Measurements from ENCODE around the gene MACO1. TPM values are rescaled to one million over a fixed set of nuclear protein-coding genes. Genes with fewer than 3 reads are reported as not detected.

The MACO1 gene
- total RNA-seq, 2 experiments from 2014 or later: 17.1 to 18.0 TPM

- Mint-ChIP-seq H3K4me1 (ENCODE audit: low read depth) (peaks cover 6% of the 10 kb centered on the region), H3K27ac (no peak overlapping the region), H3K36me3 (ENCODE audit: low read depth) (no peaks in the 10 kb centered on the region), H3K4me3 (no peak overlapping the region), H3K27me3 (no peaks in the 10 kb centered on the region), H3K9me3 (peaks cover 5% of the 10 kb centered on the region)
- intact Hi-C loops (cut with micrococcal nuclease): loop anchor here (10.0 kb wide), 1 partner anchor 121 kb away; no protein-coding TSS in a partner anchor
- TF ChIP-seq, protein P1, sequence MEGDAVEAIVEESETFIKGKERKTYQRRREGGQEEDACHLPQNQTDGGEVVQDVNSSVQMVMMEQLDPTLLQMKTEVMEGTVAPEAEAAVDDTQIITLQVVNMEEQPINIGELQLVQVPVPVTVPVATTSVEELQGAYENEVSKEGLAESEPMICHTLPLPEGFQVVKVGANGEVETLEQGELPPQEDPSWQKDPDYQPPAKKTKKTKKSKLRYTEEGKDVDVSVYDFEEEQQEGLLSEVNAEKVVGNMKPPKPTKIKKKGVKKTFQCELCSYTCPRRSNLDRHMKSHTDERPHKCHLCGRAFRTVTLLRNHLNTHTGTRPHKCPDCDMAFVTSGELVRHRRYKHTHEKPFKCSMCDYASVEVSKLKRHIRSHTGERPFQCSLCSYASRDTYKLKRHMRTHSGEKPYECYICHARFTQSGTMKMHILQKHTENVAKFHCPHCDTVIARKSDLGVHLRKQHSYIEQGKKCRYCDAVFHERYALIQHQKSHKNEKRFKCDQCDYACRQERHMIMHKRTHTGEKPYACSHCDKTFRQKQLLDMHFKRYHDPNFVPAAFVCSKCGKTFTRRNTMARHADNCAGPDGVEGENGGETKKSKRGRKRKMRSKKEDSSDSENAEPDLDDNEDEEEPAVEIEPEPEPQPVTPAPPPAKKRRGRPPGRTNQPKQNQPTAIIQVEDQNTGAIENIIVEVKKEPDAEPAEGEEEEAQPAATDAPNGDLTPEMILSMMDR (IDR thresholded peaks at IDR 0.05): no peak
- ATAC-seq (no peak), DNase-seq (no peak)
- CTCF ChIA-PET: interaction anchor here (0.6 to 2.1 kb wide), 5 partner anchors 9 to 492 kb away, joined by 3 to 6 read pairs (median 3); no protein-coding TSS in a partner anchor
- POLR2A ChIA-PET: interaction anchor here (0.9 kb wide), 1 partner anchor 14 kb away, joined by 3 read pairs; no protein-coding TSS in a partner anchor
Measured at GRCh38 chr1:25525361-25525688, 94.6 kb downstream of the MACO1 start.

GRCh38 chr1:25526753-25527152 lies 96.1 kb downstream of the MACO1 start:
- Mint-ChIP-seq H3K9me3 (peaks cover 5% of the 10 kb centered on the region), H3K27ac (no peak overlapping the region), H3K4me3 (no peak overlapping the region), H3K4me1 (ENCODE audit: low read depth) (peaks cover 2% of the 10 kb centered on the region), H3K27me3 (no peaks in the 10 kb centered on the region), H3K36me3 (ENCODE audit: low read depth) (no peaks in the 10 kb centered on the region)
- POLR2A ChIA-PET: interaction anchor here (0.9 kb wide), 1 partner anchor 10 kb away, joined by 3 read pairs; no protein-coding TSS in a partner anchor
- CTCF ChIA-PET: interaction anchor here (0.6 to 1.2 kb wide), 2 partner anchors 39 to 40 kb away, joined by 3 read pairs; no protein-coding TSS in a partner anchor
- ATAC-seq: no peak
- TF ChIP-seq, protein P1 (IDR thresholded peaks at IDR 0.05): no peak
- intact Hi-C loops (cut with micrococcal nuclease): loop anchor here (10.0 kb wide), 1 partner anchor 122 kb away; no protein-coding TSS in a partner anchor
- no peak for DNase-seq

DNA sequence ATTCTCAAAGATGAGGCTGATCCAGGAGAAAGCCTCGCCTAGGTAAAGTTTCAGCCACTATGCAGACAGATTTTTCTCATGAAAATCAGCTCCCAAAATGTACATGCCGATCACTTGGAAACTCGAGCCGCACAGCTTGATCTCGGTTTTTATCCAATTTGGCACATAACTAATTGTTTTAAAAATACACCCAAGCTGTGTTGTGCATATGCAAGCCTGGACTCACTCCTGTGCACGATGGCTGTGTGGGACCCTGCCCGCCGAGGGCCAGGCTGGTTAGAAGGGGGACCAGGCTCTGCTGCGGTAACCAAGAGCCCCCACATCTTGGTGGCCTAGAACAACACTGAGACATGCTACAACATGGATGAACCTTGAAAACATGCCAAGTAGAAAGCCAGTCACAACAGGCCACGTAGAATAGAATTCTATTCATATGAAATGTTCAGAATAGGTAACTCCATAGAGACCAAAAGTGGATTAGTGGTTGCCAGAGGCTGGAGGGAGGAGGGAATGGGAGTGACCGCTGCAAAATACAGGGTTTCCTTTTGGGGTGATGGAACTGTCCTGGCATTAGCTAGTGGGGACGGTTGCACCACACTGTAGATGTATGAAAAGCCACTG lies 96.6 kb downstream of the MACO1 start:
- peaks cover 5% of the 10 kb centered on the region for H3K9me3 Mint-ChIP-seq
- DNase-seq (no peak), ATAC-seq (no peak)
- ChIA-PET POLR2A (no interaction called here), CTCF (no interaction called here)
- H3K36me3 Mint-ChIP-seq (ENCODE audit: low read depth): no peaks in the 10 kb centered on the region
- H3K4me1 Mint-ChIP-seq (ENCODE audit: low read depth): peaks cover 2% of the 10 kb centered on the region
- H3K27me3 Mint-ChIP-seq: no peaks in the 10 kb centered on the region
- H3K4me3 Mint-ChIP-seq: no peak overlapping the region
- TF ChIP-seq, protein P1 (IDR thresholded peaks at IDR 0.05): no peak
- intact Hi-C loops (cut with micrococcal nuclease): loop anchor here (10.0 kb wide), 1 partner anchor 123 kb away; no protein-coding TSS in a partner anchor
- H3K27ac Mint-ChIP-seq: no peak overlapping the region

DNA sequence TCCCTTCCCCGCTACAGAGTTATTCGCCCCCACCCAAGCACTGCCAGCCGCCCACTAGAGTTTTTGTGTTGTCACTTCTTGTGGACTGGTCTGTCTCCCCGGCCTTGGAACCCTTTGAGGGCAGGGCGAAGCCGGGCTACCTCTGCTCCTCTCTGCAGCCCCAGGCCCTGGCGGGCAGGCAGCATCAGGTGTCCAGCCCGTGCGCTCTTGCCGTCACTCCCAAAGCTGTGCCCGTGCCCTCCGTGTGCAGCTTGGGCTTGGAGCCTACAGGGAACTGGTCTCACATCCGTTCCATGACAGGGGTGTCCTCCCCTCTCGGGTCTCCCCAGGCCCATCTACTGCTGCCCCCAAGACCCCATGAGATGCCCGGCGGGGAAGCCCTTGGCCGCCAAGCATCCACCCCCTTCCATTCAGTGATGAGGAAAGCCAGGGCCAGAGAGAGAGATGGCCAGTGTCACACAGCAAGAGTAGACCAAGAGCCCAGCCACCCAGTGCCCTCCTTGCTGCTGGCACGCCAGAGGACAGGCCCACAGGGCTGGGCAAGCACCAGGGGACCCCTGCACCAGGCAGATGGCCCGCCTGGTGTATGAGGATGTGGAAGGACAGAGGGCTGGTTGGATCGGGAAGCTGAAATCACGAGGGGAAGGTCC lies 97.4 kb downstream of the MACO1 start:
- ATAC-seq (no peak), DNase-seq (no peak)
- Mint-ChIP-seq H3K4me3 (no peak overlapping the region), H3K36me3 (ENCODE audit: low read depth) (no peaks in the 10 kb centered on the region), H3K9me3 (peaks cover 5% of the 10 kb centered on the region), H3K27me3 (no peaks in the 10 kb centered on the region), H3K27ac (no peak overlapping the region), H3K4me1 (ENCODE audit: low read depth) (peaks cover 2% of the 10 kb centered on the region)
- TF ChIP-seq, protein P1 (IDR thresholded peaks at IDR 0.05): no peak
- CTCF ChIA-PET: no interaction called here
- POLR2A ChIA-PET: interaction anchor here (0.9 to 1.2 kb wide), 2 partner anchors 27 to 38 kb away, joined by 3 read pairs; no protein-coding TSS in a partner anchor
- intact Hi-C loops (cut with micrococcal nuclease): loop anchor here (10.0 kb wide), 1 partner anchor 123 kb away; no protein-coding TSS in a partner anchor

Data from activated CD8-positive, alpha-beta T cell treated with anti-CD3 and anti-CD28 coated beads for 36 hours (primary cell).